ENCODE measurements around the gene VAV3.

Gene VAV3

GRCh38 chr1:107622966-107623365 is 342.0 kb downstream of the VAV3 start:
- DNase-seq = no peak

- DNase-seq = no peak
Observed at GRCh38 chr1:107622535-107622934, 342.4 kb downstream of the VAV3 start.

GRCh38 chr1:107620753-107621152 is 344.2 kb downstream of the VAV3 start:
- no peak for DNase-seq

GRCh38 chr1:107618539-107618938 is 346.4 kb downstream of the VAV3 start:
- DNase-seq = no peak

- no peak for DNase-seq
Observed at GRCh38 chr1:107617921-107618320, 347.1 kb downstream of the VAV3 start.

GRCh38 chr1:107617456-107617855 is 347.5 kb downstream of the VAV3 start:
- DNase-seq = peak; percentile 43

GRCh38 chr1:107609808-107610207 is 355.2 kb downstream of the VAV3 start:
- no peak for DNase-seq

GRCh38 chr1:107604825-107605224 is 360.2 kb downstream of the VAV3 start:
- no peak for DNase-seq

- DNase-seq = no peak
Observed at GRCh38 chr1:107600607-107601160, 364.3 kb downstream of the VAV3 start.

- no peak for DNase-seq
Observed at GRCh38 chr1:107599220-107599619, 365.8 kb downstream of the VAV3 start.

- DNase-seq = no peak
Observed at GRCh38 chr1:107597290-107597689, 367.7 kb downstream of the VAV3 start.

GRCh38 chr1:107594536-107594935 is 370.4 kb downstream of the VAV3 start:
- DNase-seq = no peak

GRCh38 chr1:107593501-107594209 is 371.3 kb downstream of the VAV3 start:
- no peak for DNase-seq

GRCh38 chr1:107590900-107591622 is 373.9 kb downstream of the VAV3 start:
- DNase-seq = no peak

GRCh38 chr1:107590087-107590486 is 374.9 kb downstream of the VAV3 start:
- no peak for DNase-seq

- DNase-seq = no peak
Observed at GRCh38 chr1:107588321-107588720, 376.7 kb downstream of the VAV3 start.

- DNase-seq = no peak
Observed at GRCh38 chr1:107575226-107575625, 389.8 kb downstream of the VAV3 start.

- no peak for DNase-seq
Observed at GRCh38 chr1:107574044-107574443, 390.9 kb downstream of the VAV3 start.

- no peak for DNase-seq
Observed at GRCh38 chr1:107572674-107573211, 392.2 kb downstream of the VAV3 start.

- no peak for DNase-seq
Observed at GRCh38 chr1:107570768-107571167, 394.2 kb downstream of the VAV3 start.

- DNase-seq = no peak
Observed at GRCh38 chr1:107563441-107563840, 401.5 kb downstream of the VAV3 start.

- DNase-seq = no peak
Observed at GRCh38 chr1:107559881-107560280, 405.1 kb downstream of the VAV3 start.

- DNase-seq = no peak
Observed at GRCh38 chr1:107557095-107557494, 407.9 kb downstream of the VAV3 start.

- no peak for DNase-seq
Observed at GRCh38 chr1:107555578-107555977, 409.4 kb downstream of the VAV3 start.
